GM23338 (cell line): ENCODE measurements around the gene CDC73. TPM values are rescaled to one million over a fixed set of nuclear protein-coding genes. Genes with fewer than 3 reads are reported as not detected.

ENCODE experiments used
- ATAC-seq: fragments of 200-7000 bp; cut with Tn5 transposase; 3 replicates; pipeline ENCODE4 v1.9.1; 2020
- DNase-seq: peaks from one replicate; pipeline ENCODE4 v3.0.0-alpha.2; 2015; ENCODE audit warnings: low spot score
- H2AFZ ChIP-seq: fragments of 200-600 bp; sonication (generic); 2 replicates; pipeline ENCODE4 v1.8.0; 2016; ENCODE audit warnings: antibody characterized with exemption, mild to moderate bottlenecking, moderate library complexity
- H3F3A ChIP-seq: fragments of 200-600 bp; sonication (generic); replicated peaks from 2 replicates; pipeline ENCODE4 v1.8.0; 2017; ENCODE audit warnings: antibody characterized with exemption, mixed run types, low read depth
- H3K27ac ChIP-seq: fragments of 200-600 bp; sonication (generic); 2 replicates; pipeline ENCODE4 v1.6.1; 2016; ENCODE audit warnings: low read depth
- H3K27me3 ChIP-seq: fragments of 200-600 bp; sonication (generic); 2 replicates; pipeline ENCODE4 v1.8.0; 2016; ENCODE audit warnings: mild to moderate bottlenecking, mixed run types, moderate library complexity; ENCODE audit not compliant: insufficient read depth
- H3K36me3 ChIP-seq: fragments of 200-600 bp; sonication (generic); 2 replicates; pipeline ENCODE4 v1.8.0; 2016; ENCODE audit warnings: mild to moderate bottlenecking; ENCODE audit not compliant: insufficient read depth
- H3K4me1 ChIP-seq: fragments of 200-600 bp; sonication (generic); 2 replicates; pipeline ENCODE4 v1.8.0; 2016; ENCODE audit warnings: mild to moderate bottlenecking, moderate library complexity; ENCODE audit not compliant: insufficient read depth
- H3K4me2 ChIP-seq: fragments of 200-600 bp; sonication (generic); 2 replicates; pipeline ENCODE4 v1.7.1; 2017; ENCODE audit warnings: mixed run types
- H3K4me3 ChIP-seq: fragments of 200-600 bp; sonication (generic); 2 replicates; pipeline ENCODE4 v1.6.1; 2016; ENCODE audit warnings: mixed run types
- H3K79me2 ChIP-seq: fragments of 200-600 bp; sonication (generic); replicated peaks from 2 replicates; pipeline ENCODE4 v1.8.0; 2017; ENCODE audit warnings: mild to moderate bottlenecking; ENCODE audit not compliant: insufficient read depth
- H3K9me2 ChIP-seq: fragments of 200-600 bp; sonication (generic); 2 replicates; pipeline ENCODE4 v1.8.0; 2017; ENCODE audit not compliant: insufficient read depth
- H4K20me1 ChIP-seq: fragments of 200-600 bp; sonication (generic); replicated peaks from 2 replicates; pipeline ENCODE4 v1.8.0; 2017; ENCODE audit warnings: mild to moderate bottlenecking; ENCODE audit not compliant: insufficient read depth
- H3K27ac Mint-ChIP-seq: 2 replicates; pipeline ENCODE4 v1.8.0; 2020; ENCODE audit warnings: inconsistent platforms, mild to moderate bottlenecking, moderate library complexity, mixed read lengths
- H3K27me3 Mint-ChIP-seq: 3 replicates; pipeline ENCODE4 v1.8.0; 2022; ENCODE audit warnings: low read depth, mild to moderate bottlenecking, moderate library complexity, mixed read lengths, inconsistent platforms; ENCODE audit not compliant: insufficient read depth, poor library complexity
- H3K36me3 Mint-ChIP-seq: 3 replicates; pipeline ENCODE4 v1.8.0; 2021; ENCODE audit warnings: low read depth, mild to moderate bottlenecking, inconsistent platforms, moderate library complexity, mixed read lengths
- H3K4me1 Mint-ChIP-seq: 3 replicates; pipeline ENCODE4 v1.8.0; 2020; ENCODE audit warnings: mild to moderate bottlenecking, inconsistent platforms, mixed read lengths
- H3K4me3 Mint-ChIP-seq: 3 replicates; pipeline ENCODE4 v1.8.0; 2021; ENCODE audit warnings: moderate library complexity, mild to moderate bottlenecking, inconsistent platforms, mixed read lengths
- H3K9me3 Mint-ChIP-seq: 3 replicates; pipeline ENCODE4 v1.8.0; 2020; ENCODE audit warnings: moderate library complexity, mild to moderate bottlenecking, inconsistent platforms, mixed read lengths
- CREB1 ChIP-seq: fragments of 250-450 bp; sonication (Bioruptor Pico); IDR thresholded peaks from 2 replicates; pipeline ENCODE4 v1.5.0; 2020; ENCODE audit warnings: low read depth, mild to moderate bottlenecking, moderate library complexity
- EZH2 ChIP-seq: fragments of 200-600 bp; sonication (generic); IDR thresholded peaks from one replicate; pipeline ENCODE4 v1.8.0; 2017; ENCODE audit warnings: antibody characterized with exemption, mild to moderate bottlenecking, low read depth; ENCODE audit not compliant: unreplicated experiment
- JUNB ChIP-seq: IDR thresholded peaks from one replicate; pipeline ENCODE4 v1.6.1; 2016; ENCODE audit warnings: antibody characterized with exemption; ENCODE audit not compliant: unreplicated experiment
- NANOG ChIP-seq: IDR thresholded peaks from 2 replicates; pipeline ENCODE4 v1.6.1; 2016; ENCODE audit warnings: antibody characterized with exemption, borderline replicate concordance
- STAT1 ChIP-seq: IDR thresholded peaks from one replicate; pipeline ENCODE4 v1.6.1; 2016; ENCODE audit warnings: antibody characterized with exemption; ENCODE audit not compliant: unreplicated experiment
- ZNF114 ChIP-seq: fragments of 250-450 bp; sonication (Bioruptor Pico); IDR thresholded peaks from 2 replicates; pipeline ENCODE4 v1.5.0; 2020; ENCODE audit warnings: mild to moderate bottlenecking, moderate library complexity
- ZNF331 ChIP-seq: fragments of 250-450 bp; sonication (Bioruptor Pico); IDR thresholded peaks from 2 replicates; pipeline ENCODE4 v1.5.0; 2020; ENCODE audit warnings: low read depth, mild to moderate bottlenecking, moderate library complexity
- polyA plus RNA-seq: library from polyadenylated mRNA; unstranded; fragments of >200 nt; fragmentation: Nextera tagmentation; extraction: Ambion mirVana; gene quantifications from 2 replicates; pipeline ENCODE4 v1.2.1, GENCODE V29; 2016
- total RNA-seq: library from RNA; depleted of rRNA; stranded (reverse); fragments of >200 nt; shearing (Covaris generic); gene quantifications from 2 replicates; pipeline ENCODE4 v1.2.3, GENCODE V29; 2014
- TF ChIP-seq, protein P1 (sequence below): IDR thresholded peaks from 2 replicates; pipeline ENCODE4 v1.6.1; 2016; ENCODE audit warnings: antibody characterized with exemption
- TF ChIP-seq, protein P2 (sequence below): IDR thresholded peaks from one replicate; pipeline ENCODE4 v1.6.1; 2018; ENCODE audit warnings: antibody characterized with exemption; ENCODE audit not compliant: unreplicated experiment
- TF ChIP-seq, protein P3 (sequence below), 2 experiments: fragments of 200-600 bp in 1 of 2; sonication (generic) in 1 of 2; conservative IDR thresholded peaks; 2 replicates each; pipeline versions ENCODE4 v1.5.1 to v1.6.1; 2016 to 2017; ENCODE audit warnings: antibody characterized with exemption in 2 of 2, low read depth in 2 of 2, mild to moderate bottlenecking in 2 of 2, moderate library complexity in 1 of 2

Gene CDC73
- total and polyA plus RNA-seq, 2 experiments from 2014 or later = 40.4 to 63.2 TPM

DNA sequence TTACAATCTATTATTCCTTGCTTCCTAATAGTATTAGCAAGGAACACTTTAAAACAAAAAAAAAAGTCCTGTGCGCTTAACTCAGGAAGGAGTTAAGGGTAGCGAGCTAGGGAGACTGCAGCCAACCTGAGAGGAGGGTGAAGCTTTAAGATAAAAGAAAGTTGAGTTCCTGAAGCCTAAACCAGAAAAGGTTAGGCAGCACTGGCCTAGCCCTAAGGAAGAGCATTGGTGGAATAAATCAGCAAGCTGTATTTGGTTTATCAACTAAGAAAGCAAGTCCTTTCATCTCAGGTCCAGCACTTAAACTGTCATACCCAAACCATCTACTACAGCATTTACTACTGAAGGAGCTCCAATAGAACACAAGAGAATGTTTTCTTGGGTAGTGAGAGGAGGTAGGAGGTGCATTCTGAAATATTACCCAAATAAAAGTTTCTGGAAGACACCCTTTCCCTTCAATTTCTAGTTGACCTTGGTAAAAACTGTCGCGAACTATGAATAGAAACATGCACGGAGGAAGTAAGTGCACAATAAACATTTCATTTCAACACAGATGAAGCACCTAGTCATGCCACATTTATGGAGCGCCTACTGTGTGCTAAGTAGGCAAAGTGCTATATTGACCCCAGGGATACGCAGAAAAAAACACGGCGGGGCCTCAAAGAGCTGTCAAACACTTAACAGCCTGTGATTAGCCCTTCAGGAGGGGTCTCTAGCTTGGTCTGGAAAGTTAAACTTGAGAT, 17.9 kb upstream of the CDC73 start:
- Mint-ChIP-seq H3K27ac (no peak overlapping the region), H3K9me3 (no peaks in the 10 kb centered on the region), H3K36me3 (no peaks in the 10 kb centered on the region), H3K27me3 (peaks cover 4% of the 10 kb centered on the region), H3K4me3 (peak overlapping the region; percentile 84), H3K4me1 (peaks cover 23% of the 10 kb centered on the region; the same call in 2 of the 3 replicates)
- peaks cover 11% of the 10 kb centered on the region for H3F3A ChIP-seq
- no peak overlapping the region for H3K27ac ChIP-seq
- no peaks in the 10 kb centered on the region; the same call in 1 of the 2 replicates for H3K36me3 ChIP-seq
- DNase-seq (no peak), ATAC-seq (no peak)
- H3K4me3 ChIP-seq = peak overlapping the region; percentile 95
- peak overlapping the region; percentile 98 for H2AFZ ChIP-seq
- no peak for TF ChIP-seq STAT1
- TF ChIP-seq JUNB = no peak
- TF ChIP-seq, protein P1, sequence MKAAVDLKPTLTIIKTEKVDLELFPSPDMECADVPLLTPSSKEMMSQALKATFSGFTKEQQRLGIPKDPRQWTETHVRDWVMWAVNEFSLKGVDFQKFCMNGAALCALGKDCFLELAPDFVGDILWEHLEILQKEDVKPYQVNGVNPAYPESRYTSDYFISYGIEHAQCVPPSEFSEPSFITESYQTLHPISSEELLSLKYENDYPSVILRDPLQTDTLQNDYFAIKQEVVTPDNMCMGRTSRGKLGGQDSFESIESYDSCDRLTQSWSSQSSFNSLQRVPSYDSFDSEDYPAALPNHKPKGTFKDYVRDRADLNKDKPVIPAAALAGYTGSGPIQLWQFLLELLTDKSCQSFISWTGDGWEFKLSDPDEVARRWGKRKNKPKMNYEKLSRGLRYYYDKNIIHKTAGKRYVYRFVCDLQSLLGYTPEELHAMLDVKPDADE = no peak
- H3K4me1 ChIP-seq = peaks cover 11% of the 10 kb centered on the region; the same call in 1 of the 2 replicates
- H3K79me2 ChIP-seq = peaks cover 12% of the 10 kb centered on the region; the same call in 1 of the 2 replicates
- peaks cover 16% of the 10 kb centered on the region for H3K27me3 ChIP-seq
- H3K4me2 ChIP-seq = peak overlapping the region; percentile 98
- no peaks in the 10 kb centered on the region for H3K9me2 ChIP-seq
- peaks cover 8% of the 10 kb centered on the region for H4K20me1 ChIP-seq

DNA sequence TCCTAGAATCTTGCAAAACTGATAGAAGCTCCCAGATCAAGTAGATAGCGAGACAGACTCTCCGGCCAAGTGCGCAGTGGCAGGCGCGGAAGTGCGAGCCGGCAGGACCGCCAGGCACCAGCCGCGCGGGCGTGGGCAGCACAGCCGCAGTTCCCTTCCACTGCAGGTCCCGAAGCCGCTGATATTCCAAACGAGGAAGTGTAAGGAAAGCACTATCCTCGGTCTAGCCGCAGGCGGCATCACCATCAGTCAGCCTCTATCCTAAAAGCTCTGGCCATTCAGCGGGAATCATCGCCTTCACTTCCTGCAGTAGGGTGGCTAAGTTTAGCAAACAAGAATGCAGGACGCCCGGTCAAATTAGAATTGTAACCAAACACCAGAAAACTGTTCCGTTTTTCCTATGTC, 17.3 kb upstream of the CDC73 start:
- Mint-ChIP-seq H3K27me3 (peaks cover 4% of the 10 kb centered on the region), H3K36me3 (no peaks in the 10 kb centered on the region), H3K9me3 (no peaks in the 10 kb centered on the region), H3K4me1 (peaks cover 25% of the 10 kb centered on the region; the same call in 2 of the 3 replicates), H3K4me3 (peak overlapping the region; percentile 84), H3K27ac (peak overlapping the region; percentile 27; the same call in 1 of the 2 replicates)
- Histone ChIP-seq H3K27me3 (peaks cover 16% of the 10 kb centered on the region), H3K4me3 (peak overlapping the region; percentile 95), H4K20me1 (peaks cover 8% of the 10 kb centered on the region), H3F3A (peaks cover 11% of the 10 kb centered on the region), H3K79me2 (peaks cover 12% of the 10 kb centered on the region; the same call in 1 of the 2 replicates), H3K9me2 (no peaks in the 10 kb centered on the region), H3K27ac (no peak overlapping the region), H2AFZ (peak overlapping the region; percentile 98), H3K4me2 (peak overlapping the region; percentile 98), H3K36me3 (no peaks in the 10 kb centered on the region; the same call in 1 of the 2 replicates), H3K4me1 (peaks cover 11% of the 10 kb centered on the region; the same call in 1 of the 2 replicates)
- DNase-seq (peak; percentile 78), ATAC-seq (peak; percentile 73)
- TF ChIP-seq CREB1 = no peak
- no peak for TF ChIP-seq JUNB
- TF ChIP-seq, protein P1 = no peak
- no peak for TF ChIP-seq NANOG
- no peak for TF ChIP-seq ZNF114 (CRISPR knock-in tag)
- no peak for TF ChIP-seq ZNF331 (CRISPR knock-in tag)
- no peak for TF ChIP-seq STAT1
- TF ChIP-seq, protein P2, sequence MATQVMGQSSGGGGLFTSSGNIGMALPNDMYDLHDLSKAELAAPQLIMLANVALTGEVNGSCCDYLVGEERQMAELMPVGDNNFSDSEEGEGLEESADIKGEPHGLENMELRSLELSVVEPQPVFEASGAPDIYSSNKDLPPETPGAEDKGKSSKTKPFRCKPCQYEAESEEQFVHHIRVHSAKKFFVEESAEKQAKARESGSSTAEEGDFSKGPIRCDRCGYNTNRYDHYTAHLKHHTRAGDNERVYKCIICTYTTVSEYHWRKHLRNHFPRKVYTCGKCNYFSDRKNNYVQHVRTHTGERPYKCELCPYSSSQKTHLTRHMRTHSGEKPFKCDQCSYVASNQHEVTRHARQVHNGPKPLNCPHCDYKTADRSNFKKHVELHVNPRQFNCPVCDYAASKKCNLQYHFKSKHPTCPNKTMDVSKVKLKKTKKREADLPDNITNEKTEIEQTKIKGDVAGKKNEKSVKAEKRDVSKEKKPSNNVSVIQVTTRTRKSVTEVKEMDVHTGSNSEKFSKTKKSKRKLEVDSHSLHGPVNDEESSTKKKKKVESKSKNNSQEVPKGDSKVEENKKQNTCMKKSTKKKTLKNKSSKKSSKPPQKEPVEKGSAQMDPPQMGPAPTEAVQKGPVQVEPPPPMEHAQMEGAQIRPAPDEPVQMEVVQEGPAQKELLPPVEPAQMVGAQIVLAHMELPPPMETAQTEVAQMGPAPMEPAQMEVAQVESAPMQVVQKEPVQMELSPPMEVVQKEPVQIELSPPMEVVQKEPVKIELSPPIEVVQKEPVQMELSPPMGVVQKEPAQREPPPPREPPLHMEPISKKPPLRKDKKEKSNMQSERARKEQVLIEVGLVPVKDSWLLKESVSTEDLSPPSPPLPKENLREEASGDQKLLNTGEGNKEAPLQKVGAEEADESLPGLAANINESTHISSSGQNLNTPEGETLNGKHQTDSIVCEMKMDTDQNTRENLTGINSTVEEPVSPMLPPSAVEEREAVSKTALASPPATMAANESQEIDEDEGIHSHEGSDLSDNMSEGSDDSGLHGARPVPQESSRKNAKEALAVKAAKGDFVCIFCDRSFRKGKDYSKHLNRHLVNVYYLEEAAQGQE = no peak
- TF ChIP-seq, protein P3, sequence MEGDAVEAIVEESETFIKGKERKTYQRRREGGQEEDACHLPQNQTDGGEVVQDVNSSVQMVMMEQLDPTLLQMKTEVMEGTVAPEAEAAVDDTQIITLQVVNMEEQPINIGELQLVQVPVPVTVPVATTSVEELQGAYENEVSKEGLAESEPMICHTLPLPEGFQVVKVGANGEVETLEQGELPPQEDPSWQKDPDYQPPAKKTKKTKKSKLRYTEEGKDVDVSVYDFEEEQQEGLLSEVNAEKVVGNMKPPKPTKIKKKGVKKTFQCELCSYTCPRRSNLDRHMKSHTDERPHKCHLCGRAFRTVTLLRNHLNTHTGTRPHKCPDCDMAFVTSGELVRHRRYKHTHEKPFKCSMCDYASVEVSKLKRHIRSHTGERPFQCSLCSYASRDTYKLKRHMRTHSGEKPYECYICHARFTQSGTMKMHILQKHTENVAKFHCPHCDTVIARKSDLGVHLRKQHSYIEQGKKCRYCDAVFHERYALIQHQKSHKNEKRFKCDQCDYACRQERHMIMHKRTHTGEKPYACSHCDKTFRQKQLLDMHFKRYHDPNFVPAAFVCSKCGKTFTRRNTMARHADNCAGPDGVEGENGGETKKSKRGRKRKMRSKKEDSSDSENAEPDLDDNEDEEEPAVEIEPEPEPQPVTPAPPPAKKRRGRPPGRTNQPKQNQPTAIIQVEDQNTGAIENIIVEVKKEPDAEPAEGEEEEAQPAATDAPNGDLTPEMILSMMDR (conservative IDR thresholded peaks at IDR 0.05; ENCODE audit: low read depth in 2 of 2) = no peak
- no peak for TF ChIP-seq EZH2
